NCI-H2107 treated with DMSO at 0.1 percent for 48 hours (cell line): ENCODE data around the gene ADGRG3.

ENCODE experiments used
- DNase-seq: peaks from one replicate; lab custom pipeline; 2025; ENCODE audit not compliant: unreplicated experiment; lab: John Stamatoyannopoulos, UW

ADGRG3 gene

GRCh38 chr16:57645691-57646387 lies 22.3 kb upstream of the ADGRG3 start:
- DNase-seq = no peak

GRCh38 chr16:57646388-57647039 lies 21.6 kb upstream of the ADGRG3 start:
- DNase-seq = no peak

GRCh38 chr16:57647136-57647875 lies 20.8 kb upstream of the ADGRG3 start:
- no peak for DNase-seq

GRCh38 chr16:57648125-57648524 lies 20.0 kb upstream of the ADGRG3 start:
- DNase-seq = no peak

- peak; percentile 64 for DNase-seq
Measured at GRCh38 chr16:57648581-57649442, 19.3 kb upstream of the ADGRG3 start.

- no peak for DNase-seq
Measured at GRCh38 chr16:57649443-57649751, 18.7 kb upstream of the ADGRG3 start.

GRCh38 chr16:57649846-57650245 lies 18.3 kb upstream of the ADGRG3 start:
- DNase-seq = no peak

- no peak for DNase-seq
Measured at GRCh38 chr16:57651344-57652333, 16.5 kb upstream of the ADGRG3 start.

- no peak for DNase-seq
Measured at GRCh38 chr16:57652695-57653471, 15.2 kb upstream of the ADGRG3 start.

GRCh38 chr16:57653936-57654335 lies 14.2 kb upstream of the ADGRG3 start:
- DNase-seq = no peak

- no peak for DNase-seq
Measured at GRCh38 chr16:57656342-57656955, 11.7 kb upstream of the ADGRG3 start.

- no peak for DNase-seq
Measured at GRCh38 chr16:57657228-57657627, 10.9 kb upstream of the ADGRG3 start.

GRCh38 chr16:57658130-57658877 lies 9.8 kb upstream of the ADGRG3 start:
- DNase-seq = no peak

- DNase-seq = no peak
Measured at GRCh38 chr16:57658878-57659674, 9.0 kb upstream of the ADGRG3 start.

- DNase-seq = no peak
Measured at GRCh38 chr16:57660715-57661463, 7.2 kb upstream of the ADGRG3 start.

- no peak for DNase-seq
Measured at GRCh38 chr16:57661510-57661909, 6.6 kb upstream of the ADGRG3 start.
